ENCODE measurements around the gene FAM240A. TPM values are rescaled to one million over a fixed set of nuclear protein-coding genes. Genes with fewer than 3 reads are reported as not detected.
"Not testable (repeated sequence)": the region's sequence is repeated elsewhere in the genome, so short reads cannot be mapped to it uniquely, and the experiment has no call there.

The FAM240A gene
- total and polyA plus RNA-seq, 3 experiments from 2014 or later: not detected

DNA sequence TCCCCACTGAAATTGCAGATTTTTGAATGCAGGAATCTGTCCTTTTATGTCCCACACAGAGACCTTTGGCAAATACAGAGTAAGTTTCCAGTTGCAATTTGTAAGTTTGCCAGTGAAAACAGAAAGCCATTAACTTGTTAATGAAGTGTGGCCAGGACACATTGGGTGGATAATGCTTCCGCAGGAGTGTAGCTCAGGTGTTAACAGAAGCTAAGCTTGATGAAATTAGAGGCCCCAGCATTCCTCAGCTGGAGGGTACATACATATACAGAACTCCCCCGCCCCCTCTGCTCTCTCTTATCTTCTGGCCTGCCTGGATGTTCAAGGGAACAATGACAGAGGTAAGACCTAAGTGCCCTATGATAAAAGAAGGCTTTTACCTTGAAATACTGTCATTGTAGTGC lies 38.1 kb upstream of the FAM240A start:
- ChIA-PET POLR2A (no interaction called here), CTCF (interaction anchor here (1.3 to 1.8 kb wide), 2 partner anchors 86 to 297 kb away, joined by 3 to 5 read pairs; no protein-coding TSS in a partner anchor)
- no peaks in the 10 kb centered on the region for H3K9me3 ChIP-seq (ENCODE audit: low read length)
- Mint-ChIP-seq H3K4me3 (no peak overlapping the region), H3K4me1 (peaks cover 3 to 7% (median 6%) of the 10 kb centered on the region in 3 donors), H3K27me3 (peaks cover 5 to 26% of the 10 kb centered on the region in 2 donors), H3K36me3 (peaks cover 0 to 9% (median 0%) of the 10 kb centered on the region in 3 donors), H3K27ac (no peak overlapping the region), H3K9me3 (no peaks in the 10 kb centered on the region)
- DNase-seq: no peak
- no peak overlapping the region for H3K27ac ChIP-seq (ENCODE audit: low read depth, low read length)
- no peaks in the 10 kb centered on the region for H3K27me3 ChIP-seq (ENCODE audit: insufficient read depth, low read length, poor library complexity, severe bottlenecking)
- peaks cover 4% of the 10 kb centered on the region for H3K4me1 ChIP-seq (ENCODE audit: insufficient read depth, low read length)
- no peak overlapping the region for H3K4me3 ChIP-seq (ENCODE audit: low read length)
- H3K36me3 ChIP-seq (ENCODE audit: insufficient read depth, low read length): no peaks in the 10 kb centered on the region

DNA sequence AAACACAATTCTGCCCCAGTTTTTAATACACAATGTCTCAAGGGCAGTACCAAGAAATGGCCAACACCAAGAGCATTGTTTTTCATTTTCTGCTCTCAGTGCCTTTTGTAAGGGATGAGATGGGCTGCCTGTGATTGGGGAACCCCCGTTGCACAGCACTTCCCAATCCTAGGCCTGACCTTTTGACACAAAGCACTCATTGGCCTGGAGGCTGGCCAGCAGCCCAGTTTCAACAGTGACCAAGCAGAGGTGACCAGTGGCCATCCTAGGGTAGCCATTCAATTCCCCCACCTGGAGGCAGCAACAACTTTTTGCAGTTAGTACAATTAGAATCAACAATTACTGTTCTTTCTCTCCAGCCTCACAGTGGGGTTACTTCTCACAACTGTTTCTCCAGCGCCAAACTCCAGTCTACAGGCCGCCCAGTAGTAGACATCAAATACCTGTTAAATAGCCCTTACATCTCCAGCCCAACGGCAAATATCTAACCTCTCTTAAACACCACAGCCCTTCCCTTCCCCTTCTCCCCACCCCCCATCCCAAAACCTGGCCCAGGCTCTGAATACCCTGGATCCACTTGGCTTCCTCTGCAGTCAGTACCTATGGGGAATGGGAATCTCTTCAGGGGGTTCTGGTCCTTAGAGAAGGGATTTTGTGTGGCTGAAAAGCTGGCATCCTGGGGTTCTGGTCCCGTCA lies 37.3 kb upstream of the FAM240A start:
- ChIA-PET CTCF (interaction anchor here (1.3 kb wide), 1 partner anchor 298 kb away, joined by 3 read pairs; no protein-coding TSS in a partner anchor), POLR2A (no interaction called here)
- no peaks in the 10 kb centered on the region for H3K9me3 Mint-ChIP-seq
- H3K4me1 ChIP-seq (ENCODE audit: insufficient read depth, low read length): peaks cover 4% of the 10 kb centered on the region
- no peaks in the 10 kb centered on the region for H3K9me3 ChIP-seq (ENCODE audit: low read length)
- no peak overlapping the region for H3K27ac ChIP-seq (ENCODE audit: low read depth, low read length)
- no peak overlapping the region for H3K4me3 Mint-ChIP-seq
- peaks cover 3 to 9% (median 7%) of the 10 kb centered on the region in 3 donors for H3K4me1 Mint-ChIP-seq
- H3K36me3 Mint-ChIP-seq: peaks cover 0 to 6% (median 0%) of the 10 kb centered on the region in 3 donors
- no peak overlapping the region for H3K27ac Mint-ChIP-seq
- H3K27me3 Mint-ChIP-seq: peaks cover 5 to 26% of the 10 kb centered on the region in 2 donors
- no peak for DNase-seq
- H3K36me3 ChIP-seq (ENCODE audit: insufficient read depth, low read length): no peaks in the 10 kb centered on the region
- H3K4me3 ChIP-seq (ENCODE audit: low read length): no peak overlapping the region
- H3K27me3 ChIP-seq (ENCODE audit: insufficient read depth, low read length, poor library complexity, severe bottlenecking): no peaks in the 10 kb centered on the region

DNA sequence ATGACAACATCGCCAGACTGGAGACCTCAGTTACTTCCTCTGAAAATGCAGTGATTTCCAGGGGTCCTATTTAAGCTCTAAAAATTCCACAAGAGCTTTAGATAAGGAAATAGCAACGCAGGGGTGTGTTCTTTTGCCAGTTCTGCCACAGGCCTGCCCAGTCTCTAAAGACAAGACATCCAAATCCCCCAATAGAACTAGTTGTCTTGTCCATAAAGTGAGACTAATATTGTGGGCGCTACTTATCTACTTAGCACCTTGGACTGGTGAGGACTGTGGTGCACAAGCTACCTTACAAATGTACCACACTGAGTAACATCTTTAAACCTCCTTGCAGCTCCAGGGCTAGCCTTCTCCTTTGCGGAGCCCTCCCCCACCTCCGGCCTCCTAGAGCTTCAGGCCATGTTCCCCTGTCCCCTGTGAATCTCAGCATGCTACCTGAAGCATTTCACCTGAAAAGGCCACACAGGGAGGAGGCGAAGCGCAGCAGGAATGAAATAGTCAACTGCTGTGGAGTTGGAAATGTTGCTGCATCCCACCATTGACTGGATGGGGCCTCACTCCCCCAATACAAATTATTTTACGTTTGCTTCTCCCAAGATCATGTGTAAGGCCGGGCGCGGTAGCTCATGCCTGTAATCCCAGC lies 36.6 kb upstream of the FAM240A start:
- H3K4me3 Mint-ChIP-seq: no peak overlapping the region
- Histone ChIP-seq H3K9me3 (ENCODE audit: low read length) (no peaks in the 10 kb centered on the region), H3K4me1 (ENCODE audit: insufficient read depth, low read length) (peaks cover 4% of the 10 kb centered on the region), H3K36me3 (ENCODE audit: insufficient read depth, low read length) (no peaks in the 10 kb centered on the region), H3K4me3 (ENCODE audit: low read length) (no peak overlapping the region), H3K27ac (ENCODE audit: low read depth, low read length) (no peak overlapping the region), H3K27me3 (ENCODE audit: insufficient read depth, low read length, poor library complexity, severe bottlenecking) (no peaks in the 10 kb centered on the region)
- DNase-seq: no peak
- ChIA-PET CTCF (no interaction called here), POLR2A (no interaction called here)
- peaks cover 5 to 23% of the 10 kb centered on the region in 2 donors for H3K27me3 Mint-ChIP-seq
- no peaks in the 10 kb centered on the region for H3K36me3 Mint-ChIP-seq
- no peaks in the 10 kb centered on the region for H3K9me3 Mint-ChIP-seq
- H3K4me1 Mint-ChIP-seq: peaks cover 3 to 9% (median 7%) of the 10 kb centered on the region in 3 donors
- H3K27ac Mint-ChIP-seq: no peak overlapping the region

DNA sequence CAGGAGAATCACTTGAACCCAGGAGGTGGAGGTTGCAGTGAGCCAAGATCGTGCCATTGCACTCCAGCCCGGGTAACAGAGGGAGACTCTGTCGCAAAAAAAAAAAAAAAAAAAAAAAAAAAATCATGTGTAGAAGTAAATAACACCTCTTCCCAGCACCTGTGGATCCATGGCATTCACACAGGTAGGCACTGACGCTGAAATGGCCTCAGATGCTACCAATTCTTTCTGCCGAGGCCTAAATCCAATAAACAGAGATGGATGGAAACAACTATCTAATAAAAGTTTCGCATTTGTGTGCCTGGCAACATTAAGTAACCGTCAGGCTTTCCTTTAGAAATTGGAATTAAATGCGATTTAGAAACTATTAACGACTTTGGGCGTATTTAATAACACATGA lies 35.9 kb upstream of the FAM240A start:
- CTCF ChIA-PET: no interaction called here
- peaks cover 3 to 9% (median 7%) of the 10 kb centered on the region in 3 donors for H3K4me1 Mint-ChIP-seq
- H3K27me3 Mint-ChIP-seq: peaks cover 5 to 24% of the 10 kb centered on the region in 2 donors
- H3K4me3 Mint-ChIP-seq: no peak overlapping the region
- H3K27ac Mint-ChIP-seq: no peak overlapping the region
- DNase-seq: no peak
- Histone ChIP-seq H3K27me3 (ENCODE audit: insufficient read depth, low read length, poor library complexity, severe bottlenecking) (no peaks in the 10 kb centered on the region), H3K4me1 (ENCODE audit: insufficient read depth, low read length) (peaks cover 4% of the 10 kb centered on the region), H3K27ac (ENCODE audit: low read depth, low read length) (no peak overlapping the region), H3K36me3 (ENCODE audit: insufficient read depth, low read length) (no peaks in the 10 kb centered on the region), H3K4me3 (ENCODE audit: low read length) (no peak overlapping the region), H3K9me3 (ENCODE audit: low read length) (no peaks in the 10 kb centered on the region)
- POLR2A ChIA-PET: no interaction called here
- H3K9me3 Mint-ChIP-seq: no peaks in the 10 kb centered on the region
- no peaks in the 10 kb centered on the region for H3K36me3 Mint-ChIP-seq

DNA sequence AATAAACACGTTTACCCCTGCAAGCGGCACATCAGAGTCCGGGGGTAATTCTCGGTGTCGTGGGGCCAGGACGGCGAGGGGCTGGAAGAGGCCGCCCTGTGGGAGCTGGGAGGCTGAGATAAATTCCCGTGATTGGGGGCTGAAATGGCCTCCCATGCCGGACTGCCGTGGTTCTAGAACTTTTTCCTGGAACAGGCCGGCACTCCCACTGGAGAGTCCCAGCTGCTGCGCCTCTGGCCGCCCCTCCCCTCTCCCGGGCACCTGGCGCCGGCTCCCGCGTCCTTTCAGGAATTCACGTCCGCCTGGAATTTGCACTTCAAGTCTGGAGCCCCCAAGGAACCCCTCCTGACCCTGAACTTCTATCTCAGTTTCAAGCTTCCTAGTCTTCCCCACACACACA lies 35.4 kb upstream of the FAM240A start:
- Histone ChIP-seq H3K27me3 (ENCODE audit: insufficient read depth, low read length, poor library complexity, severe bottlenecking) (no peaks in the 10 kb centered on the region), H3K9me3 (ENCODE audit: low read length) (no peaks in the 10 kb centered on the region), H3K4me3 (ENCODE audit: low read length) (no peak overlapping the region), H3K36me3 (ENCODE audit: insufficient read depth, low read length) (no peaks in the 10 kb centered on the region), H3K4me1 (ENCODE audit: insufficient read depth, low read length) (peaks cover 4% of the 10 kb centered on the region), H3K27ac (ENCODE audit: low read depth, low read length) (no peak overlapping the region)
- POLR2A ChIA-PET: no interaction called here
- Mint-ChIP-seq H3K9me3 (no peaks in the 10 kb centered on the region), H3K27me3 (peaks cover 5 to 21% of the 10 kb centered on the region in 2 donors), H3K27ac (no peak overlapping the region), H3K4me1 (peaks cover 3 to 9% (median 7%) of the 10 kb centered on the region in 3 donors), H3K4me3 (no peak overlapping the region), H3K36me3 (no peaks in the 10 kb centered on the region)
- DNase-seq: no peak
- CTCF ChIA-PET: no interaction called here

DNA sequence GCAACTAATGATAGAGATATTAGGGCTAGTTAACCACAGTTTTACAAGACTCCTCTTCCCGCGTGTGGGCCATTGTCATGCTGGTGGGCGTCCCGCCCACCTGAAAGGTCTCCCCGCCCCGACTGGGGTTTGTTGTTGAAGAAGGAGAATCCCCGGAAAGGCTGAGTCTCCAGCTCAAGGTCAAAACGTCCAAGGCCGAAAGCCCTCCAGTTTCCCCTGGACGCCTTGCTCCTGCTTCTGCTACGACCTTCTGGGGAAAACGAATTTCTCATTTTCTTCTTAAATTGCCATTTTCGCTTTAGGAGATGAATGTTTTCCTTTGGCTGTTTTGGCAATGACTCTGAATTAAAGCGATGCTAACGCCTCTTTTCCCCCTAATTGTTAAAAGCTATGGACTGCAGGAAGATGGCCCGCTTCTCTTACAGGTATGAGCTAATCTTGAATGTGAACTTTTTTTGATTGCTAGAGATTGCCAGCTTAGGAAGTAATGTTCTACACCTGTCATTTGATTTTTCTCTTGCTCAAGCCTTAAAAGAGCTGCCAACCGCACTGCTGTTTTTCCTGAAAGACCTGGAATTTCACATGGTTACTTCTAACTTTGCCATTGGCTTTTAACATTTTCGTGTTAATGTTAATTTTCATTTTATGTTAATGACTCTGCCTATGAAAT lies 34.6 kb upstream of the FAM240A start:
- H3K4me3 Mint-ChIP-seq; H3K9me3 ChIP-seq (ENCODE audit: low read length); H3K27ac ChIP-seq (ENCODE audit: low read depth, low read length); H3K9me3 Mint-ChIP-seq; H3K27ac Mint-ChIP-seq; POLR2A ChIA-PET; H3K36me3 Mint-ChIP-seq; H3K4me1 ChIP-seq (ENCODE audit: insufficient read depth, low read length); H3K27me3 ChIP-seq (ENCODE audit: insufficient read depth, low read length, poor library complexity, severe bottlenecking); H3K4me1 Mint-ChIP-seq; H3K4me3 ChIP-seq (ENCODE audit: low read length); DNase-seq; H3K36me3 ChIP-seq (ENCODE audit: insufficient read depth, low read length); CTCF ChIA-PET: not testable (repeated sequence)
- H3K27me3 Mint-ChIP-seq: peaks cover 5 to 23% of the 10 kb centered on the region in 2 donors

DNA sequence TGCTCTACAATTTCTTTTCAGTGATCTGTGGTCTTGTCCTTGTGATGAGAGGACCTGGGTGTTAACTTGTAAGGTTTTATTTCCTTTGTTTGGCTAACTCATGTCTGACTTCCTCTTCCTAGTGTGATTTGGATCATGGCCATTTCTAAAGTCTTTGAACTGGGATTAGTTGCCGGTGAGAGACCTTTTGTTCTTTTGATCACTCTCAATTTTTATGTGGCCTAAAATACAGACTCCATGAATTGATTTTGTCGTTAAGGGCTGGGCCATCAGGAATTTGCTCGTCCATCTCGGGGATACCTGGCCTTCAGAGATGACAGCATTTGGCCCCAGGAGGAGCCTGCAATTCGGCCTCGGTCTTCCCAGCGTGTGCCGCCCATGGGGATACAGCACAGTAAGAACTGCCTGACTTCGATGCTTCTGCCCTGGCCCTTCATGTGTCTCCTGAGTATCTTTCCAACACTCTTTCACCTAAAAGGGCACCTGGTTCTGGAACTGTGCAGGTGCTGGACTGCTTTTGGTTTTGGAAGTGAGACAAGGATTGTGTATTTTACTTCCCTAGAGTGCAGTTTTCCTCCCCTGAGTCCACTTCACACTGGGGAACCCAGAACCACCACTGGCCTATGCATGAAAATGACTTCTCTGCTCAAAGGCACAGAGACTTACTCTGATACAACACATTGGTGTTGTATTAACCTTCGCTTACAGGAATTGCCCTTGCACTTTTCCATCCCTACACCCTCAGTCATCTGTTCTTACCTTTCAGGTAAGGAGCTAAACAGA lies 33.2 kb upstream of the FAM240A start:
- Histone ChIP-seq H3K9me3 (ENCODE audit: low read length) (no peaks in the 10 kb centered on the region), H3K27ac (ENCODE audit: low read depth, low read length) (no peak overlapping the region), H3K4me1 (ENCODE audit: insufficient read depth, low read length) (peaks cover 4% of the 10 kb centered on the region), H3K4me3 (ENCODE audit: low read length) (no peak overlapping the region), H3K27me3 (ENCODE audit: insufficient read depth, low read length, poor library complexity, severe bottlenecking) (no peaks in the 10 kb centered on the region), H3K36me3 (ENCODE audit: insufficient read depth, low read length) (no peaks in the 10 kb centered on the region)
- H3K27me3 Mint-ChIP-seq: peaks cover 5 to 22% of the 10 kb centered on the region in 2 donors
- CTCF ChIA-PET: no interaction called here
- H3K4me1 Mint-ChIP-seq: peaks cover 3 to 9% (median 7%) of the 10 kb centered on the region in 3 donors
- DNase-seq: no peak
- H3K36me3 Mint-ChIP-seq: no peaks in the 10 kb centered on the region
- no peak overlapping the region for H3K4me3 Mint-ChIP-seq
- no peaks in the 10 kb centered on the region for H3K9me3 Mint-ChIP-seq
- H3K27ac Mint-ChIP-seq: no peak overlapping the region
- POLR2A ChIA-PET: no interaction called here
